ENCODE data around the gene CABLES2. TPM values are rescaled to one million over a fixed set of nuclear protein-coding genes. Genes with fewer than 3 reads are reported as not detected.

The CABLES2 gene
- total and polyA plus RNA-seq, 2 of the 4 experiments (the other 2 are of a cell fraction), result 1.4 to 5.1 TPM

DNA sequence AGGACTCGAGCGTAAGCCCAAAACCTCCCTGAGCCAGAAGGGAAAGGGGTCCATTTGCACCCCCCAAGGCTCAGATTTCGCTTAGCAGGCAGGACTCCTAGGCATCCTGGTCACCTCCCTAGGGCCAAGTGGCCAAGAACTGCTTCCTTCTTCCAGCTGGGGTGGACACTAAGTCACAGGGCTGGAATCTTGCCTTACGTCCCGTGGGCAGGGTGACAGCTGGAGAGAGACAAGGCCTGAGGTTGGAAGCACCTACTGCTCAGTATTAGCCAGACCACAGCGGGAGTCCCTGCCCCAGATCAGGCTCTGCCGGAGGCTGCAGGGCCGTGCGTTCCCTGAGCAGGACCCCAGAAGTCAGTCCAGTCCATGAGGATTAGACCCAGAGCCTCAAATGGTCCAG, 59.6 kb downstream of the CABLES2 start:
- 82% methylated on average over 5 of the region's 9 CpGs; no CpG with 5 or more reads in 1 of the 2 experiments for WGBS, 2 experiments (ENCODE audit: extremely low coverage in 2 of 2, insufficient read length in 1 of 2)
- no peaks in the 10 kb centered on the region for H3K79me1 ChIP-seq (ENCODE audit: low read depth in 1 of 2, low read length in 2 of 2)
- H2AFZ ChIP-seq (replicated peaks; ENCODE audit: low read length, poor library complexity), result peak overlapping the region; percentile 21
- no peak overlapping the region; the same call in 1 of the 2 replicates for H2AK5ac ChIP-seq (ENCODE audit: low read depth, low read length)
- no peak overlapping the region for H3K4ac ChIP-seq (ENCODE audit: low read depth, low read length)
- TF ChIP-seq FOS (IDR thresholded peaks at IDR 0.05; ENCODE audit: low read depth, low read length), result no peak
- in situ Hi-C loops (cut with MboI; ENCODE audit: low sequenced_read_pairs), result no loop called here
- ChIA-PET CTCF (no interaction called here), POLR2A (ENCODE audit: unreplicated experiment) (no interaction called here)
- no peak overlapping the region for H3K14ac ChIP-seq (replicated peaks; ENCODE audit: low read depth, low read length)
- H3K36me3 ChIP-seq (ENCODE audit: control insufficient read depth, insufficient read depth, low read length), result peaks cover 9% of the 10 kb centered on the region; the same call in 1 of the 2 replicates
- no TSS peak for BruUV-seq (replicated peaks)
- intact Hi-C loops (cut with micrococcal nuclease), result no loop called here
- no peak overlapping the region for H4K91ac ChIP-seq (ENCODE audit: insufficient read depth, low read depth, low read length)
- H2BK120ac ChIP-seq (ENCODE audit: low read depth, low read length), result no peak overlapping the region
- H3K4me3 ChIP-seq (ENCODE audit: insufficient read depth, low read depth, low read length), result no peak overlapping the region
- dilution Hi-C loops (cut with HindIII; ENCODE audit: low sequenced_read_pairs, unreplicated experiment), result no loop called here
- no peak overlapping the region for H3K56ac ChIP-seq (ENCODE audit: extremely low read depth, insufficient read depth, low read length)
- no peak overlapping the region for H4K5ac ChIP-seq (ENCODE audit: low read depth, low read length)
- no peak overlapping the region for H3K27ac ChIP-seq (ENCODE audit: insufficient read depth, low read length)
- no peak overlapping the region for H2BK20ac ChIP-seq (ENCODE audit: low read depth, low read length)
- no peak overlapping the region for H3K18ac ChIP-seq (ENCODE audit: low read depth, low read length)
- H3K27me3 ChIP-seq (ENCODE audit: control insufficient read depth, insufficient read depth, low read length), result no peaks in the 10 kb centered on the region
- no peak overlapping the region for H4K8ac ChIP-seq (ENCODE audit: low read depth in 2 of 2, low read length in 2 of 2)
- H3K4me2 ChIP-seq (ENCODE audit: low read depth, low read length), result no peak overlapping the region
- no peak overlapping the region for H3K9ac ChIP-seq (ENCODE audit: low read depth, low read length)
- peak overlapping the region; percentile 42 for H2AK9ac ChIP-seq (replicated peaks; ENCODE audit: low read depth, low read length, poor library complexity)
- DNase-seq, result no peak
- H2BK5ac ChIP-seq (ENCODE audit: low read depth, low read length, poor library complexity, severe bottlenecking), result no peak overlapping the region
- H3K23ac ChIP-seq (ENCODE audit: low read depth, low read length), result no peak overlapping the region
- H3K9me1 ChIP-seq (ENCODE audit: insufficient read depth, low read length), result peaks cover 2% of the 10 kb centered on the region; the same call in 1 of the 2 replicates
- H3K4me1 ChIP-seq (ENCODE audit: control insufficient read depth, insufficient read depth, low read length), result no peaks in the 10 kb centered on the region; the same call in 1 of the 2 replicates
- no peaks in the 10 kb centered on the region for H4K20me1 ChIP-seq (ENCODE audit: insufficient read depth, low read length)
- H3K9me3 ChIP-seq (ENCODE audit: control insufficient read depth, insufficient read depth, low read length), result no peaks in the 10 kb centered on the region
- no peak for ATAC-seq (ENCODE audit: low read depth)
- no peak overlapping the region for H2BK15ac ChIP-seq (ENCODE audit: low read depth, low read length)

Data from IMR-90 (cell line).